Ovary (tissue), 3 donors: ENCODE results near the gene VIPR2.

ENCODE experiments used
- CTCF ChIP-seq, 3 donors: fragments of 450-650 bp in 2 of 3; fragments of 200-600 bp in 1 of 3; IDR thresholded peaks; one replicate each; pipeline versions ENCODE4 v1.5.1 to v1.8.0; 2016 to 2022; ENCODE audit warnings: antibody characterized with exemption in 3 of 3, mild to moderate bottlenecking in 1 of 3
- EP300 ChIP-seq: sonication (generic); formaldehyde crosslinking; IDR thresholded peaks from one replicate; pipeline ENCODE4 v1.6.1; 2017; ENCODE audit warnings: antibody characterized with exemption
- POLR2A ChIP-seq: fragments of 450-650 bp; IDR thresholded peaks from one replicate; pipeline ENCODE4 v1.6.1; 2017; ENCODE audit warnings: antibody characterized with exemption, mild to moderate bottlenecking, moderate library complexity
- donor health status: DM: no; HTN: no; CAD: no.

GRCh38 chr7:159020987-159021386 lies 123.7 kb downstream of the VIPR2 start:
- TF ChIP-seq POLR2A (no peak), CTCF (IDR thresholded peaks at IDR 0.05) (no peak), EP300 (no peak)
